Measurements from ENCODE around the gene SLC18A3.

DNA sequence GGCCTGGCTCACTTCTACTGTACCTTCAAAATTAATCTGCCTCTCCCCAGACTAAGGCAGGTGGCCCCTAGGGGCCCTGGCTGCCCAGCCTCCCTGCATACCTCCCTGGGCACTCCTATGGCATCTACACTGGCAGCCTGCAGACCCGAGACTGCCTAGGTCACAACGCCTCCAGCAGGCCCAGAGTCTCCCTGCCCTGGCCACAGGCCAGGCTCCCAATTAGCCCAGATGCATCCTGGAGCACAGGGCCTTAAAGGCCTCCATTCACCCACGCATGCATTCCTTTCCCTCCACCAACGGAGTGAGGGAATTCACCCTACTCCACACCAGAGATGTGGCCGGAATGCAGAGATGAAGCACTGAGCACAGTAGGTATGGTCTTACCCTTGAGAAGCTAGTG, 5.6 kb downstream of the SLC18A3 start:
- TF ChIP-seq CTCF (IDR thresholded peaks at IDR 0.05; ENCODE audit: poor library complexity) (no peak), EZH2 (IDR thresholded peaks at IDR 0.05; ENCODE audit: borderline replicate concordance) (no peak), EZH2phosphoT487 (IDR thresholded peaks at IDR 0.05; ENCODE audit: low read depth, severe bottlenecking, unreplicated experiment) (no peak)
